H9 (cell line): ENCODE data around the gene PRR35. TPM values are rescaled to one million over a fixed set of nuclear protein-coding genes. Genes with fewer than 3 reads are reported as not detected.

Experiments
- DNase-seq: peaks from one replicate; pipeline ENCODE4 v3.0.0-alpha.2; 2017
- H2AFZ ChIP-seq: one replicate; pipeline ENCODE4 v1.6.1; 2013; ENCODE audit warnings: mild to moderate bottlenecking, low read length, control low read depth, moderate library complexity
- H2AK5ac ChIP-seq: 2 replicates; pipeline ENCODE4 v1.6.1; 2013; ENCODE audit warnings: low read length, control low read depth, mixed read lengths; ENCODE audit not compliant: insufficient read length
- H2BK120ac ChIP-seq: one replicate; pipeline ENCODE4 v1.6.1; 2013; ENCODE audit warnings: low read depth, mild to moderate bottlenecking, low read length, control low read depth, inconsistent platforms; ENCODE audit not compliant: poor library complexity, severe bottlenecking
- H2BK12ac ChIP-seq: 2 replicates; pipeline ENCODE4 v1.6.1; 2013; ENCODE audit warnings: low read length, control low read depth, mixed read lengths, low read depth; ENCODE audit not compliant: insufficient read length
- H2BK15ac ChIP-seq: 2 replicates; pipeline ENCODE4 v1.6.1; 2013; ENCODE audit warnings: low read depth, low read length, control low read depth
- H2BK20ac ChIP-seq: one replicate; pipeline ENCODE4 v1.6.1; 2013; ENCODE audit warnings: low read depth, mild to moderate bottlenecking, low read length, control low read depth, inconsistent platforms; ENCODE audit not compliant: poor library complexity, severe bottlenecking
- H2BK5ac ChIP-seq: 2 replicates; pipeline ENCODE4 v1.6.1; 2013; ENCODE audit warnings: low read length, control low read depth, mixed read lengths; ENCODE audit not compliant: insufficient read length
- H3K14ac ChIP-seq: 2 replicates; pipeline ENCODE4 v1.6.1; 2013; ENCODE audit warnings: low read length, control low read depth; ENCODE audit not compliant: insufficient read depth
- H3K18ac ChIP-seq: 2 replicates; pipeline ENCODE4 v1.6.1; 2013; ENCODE audit warnings: low read depth, mild to moderate bottlenecking, mixed read lengths, low read length, control low read depth; ENCODE audit not compliant: insufficient read length
- H3K23ac ChIP-seq: 2 replicates; pipeline ENCODE4 v1.6.1; 2013; ENCODE audit warnings: low read length, control low read depth, mixed read lengths, low read depth; ENCODE audit not compliant: insufficient read length
- H3K23me2 ChIP-seq: 2 replicates; pipeline ENCODE4 v1.6.1; 2013; ENCODE audit warnings: low read depth, mild to moderate bottlenecking, mixed read lengths, low read length, control low read depth; ENCODE audit not compliant: insufficient read length, poor library complexity, severe bottlenecking
- H3K27ac ChIP-seq: 2 replicates; pipeline ENCODE4 v1.5.1; 2013; ENCODE audit warnings: low read length, control low read depth, mixed read lengths, low read depth; ENCODE audit not compliant: insufficient read length
- H3K27me3 ChIP-seq: 2 replicates; pipeline ENCODE4 v1.6.1; 2013; ENCODE audit warnings: low read length, control low read depth, inconsistent platforms; ENCODE audit not compliant: insufficient read depth
- H3K4ac ChIP-seq: 2 replicates; pipeline ENCODE4 v1.6.1; 2013; ENCODE audit warnings: low read depth, mild to moderate bottlenecking, control low read depth, inconsistent platforms, low read length, moderate library complexity
- H3K4me1 ChIP-seq: 2 replicates; pipeline ENCODE4 v1.6.1; 2013; ENCODE audit warnings: low read length, control low read depth, inconsistent platforms; ENCODE audit not compliant: insufficient read depth
- H3K4me2 ChIP-seq: 2 replicates; pipeline ENCODE4 v1.6.1; 2013; ENCODE audit warnings: low read length, control low read depth, mixed read lengths; ENCODE audit not compliant: insufficient read length, insufficient read depth
- H3K56ac ChIP-seq: 2 replicates; pipeline ENCODE4 v1.6.1; 2013; ENCODE audit warnings: low read depth, mild to moderate bottlenecking, mixed read lengths, low read length, control low read depth; ENCODE audit not compliant: insufficient read length
- H3K79me1 ChIP-seq: 2 replicates; pipeline ENCODE4 v1.6.1; 2013; ENCODE audit warnings: low read depth, mild to moderate bottlenecking, moderate library complexity, low read length, control low read depth, inconsistent platforms; ENCODE audit not compliant: insufficient read depth, poor library complexity, severe bottlenecking
- H3K79me2 ChIP-seq: 2 replicates; pipeline ENCODE4 v1.6.1; 2013; ENCODE audit warnings: low read length, control low read depth, inconsistent platforms; ENCODE audit not compliant: insufficient read depth
- H3K9ac ChIP-seq: 2 replicates; pipeline ENCODE4 v1.6.1; 2013; ENCODE audit warnings: low read length, control low read depth, mixed read lengths; ENCODE audit not compliant: insufficient read length; ENCODE audit errors: extremely low read depth
- H3K9me3 ChIP-seq: one replicate; pipeline ENCODE4 v1.6.1; 2013; ENCODE audit warnings: low read depth, low read length, inconsistent platforms; ENCODE audit not compliant: control insufficient read depth
- H3T11ph ChIP-seq: one replicate; pipeline ENCODE4 v1.6.1; 2013; ENCODE audit warnings: mild to moderate bottlenecking, low read length, control low read depth, inconsistent platforms
- H4K20me1 ChIP-seq: one replicate; pipeline ENCODE4 v1.6.1; 2013; ENCODE audit not compliant: control insufficient read depth, insufficient read length, insufficient read depth
- H4K5ac ChIP-seq: 2 replicates; pipeline ENCODE4 v1.6.1; 2013; ENCODE audit warnings: low read depth, mild to moderate bottlenecking, mixed read lengths, low read length, control low read depth; ENCODE audit not compliant: insufficient read length
- H4K8ac ChIP-seq: replicated peaks from 2 replicates; pipeline ENCODE4 v1.6.1; 2013; ENCODE audit warnings: low read length, control low read depth, mixed read lengths, low read depth; ENCODE audit not compliant: insufficient read length
- H4K91ac ChIP-seq: 2 replicates; pipeline ENCODE4 v1.6.1; 2013; ENCODE audit warnings: low read depth, mild to moderate bottlenecking, moderate library complexity, mixed read lengths, low read length, control low read depth; ENCODE audit not compliant: insufficient read length
- H3K27ac Mint-ChIP-seq, 3 experiments: 2 replicates in 2 of 3; 3 replicates in 1 of 3; pipeline ENCODE4 v1.8.0; 2020 to 2021; ENCODE audit warnings: mixed read lengths in 3 of 3, mild to moderate bottlenecking in 1 of 3, moderate library complexity in 1 of 3
- H3K27me3 Mint-ChIP-seq: 2 replicates; pipeline ENCODE4 v1.8.0; 2021; ENCODE audit warnings: low read depth, mild to moderate bottlenecking, moderate library complexity, mixed read lengths
- H3K36me3 Mint-ChIP-seq, 3 experiments: 2 replicates in 2 of 3; 3 replicates in 1 of 3; pipeline ENCODE4 v1.8.0; 2020 to 2021; ENCODE audit warnings: low read depth in 3 of 3, mixed read lengths in 3 of 3; ENCODE audit not compliant: insufficient read depth in 1 of 3
- H3K4me1 Mint-ChIP-seq, 2 experiments: 2 replicates each; pipeline ENCODE4 v1.8.0; 2020; ENCODE audit warnings: mixed read lengths in 2 of 2
- H3K4me3 Mint-ChIP-seq, 2 experiments: 2 replicates in 1 of 2; 3 replicates in 1 of 2; pipeline ENCODE4 v1.8.0; 2020 to 2021; ENCODE audit warnings: mild to moderate bottlenecking in 2 of 2, mixed read lengths in 2 of 2, moderate library complexity in 1 of 2
- H3K9me3 Mint-ChIP-seq, 2 experiments: 2 replicates in 1 of 2; 3 replicates in 1 of 2; pipeline ENCODE4 v1.8.0; 2020; ENCODE audit warnings: mild to moderate bottlenecking in 2 of 2, mixed read lengths in 2 of 2, moderate library complexity in 1 of 2
- WGBS: extraction: QIAGEN DNeasy Blood & Tissue Kit; methylation state at CpG from one replicate; pipeline ENCODE4 v1.1.7; 2013; ENCODE audit warnings: missing lambda C conversion rate, low lambda C conversion rate, mixed read lengths; ENCODE audit not compliant: insufficient read length; ENCODE audit errors: extremely low coverage; 5-methylcytosine and 5-hydroxymethylcytosine counted together
- total RNA-seq: library from RNA; stranded (reverse); gene quantifications from 2 replicates; pipeline ENCODE4 v1.2.1, GENCODE V29; 2021
- TF ChIP-seq, protein P1 (sequence below): fragments of 200-600 bp; sonication (generic); conservative IDR thresholded peaks from 3 replicates; pipeline ENCODE4 v1.8.0; 2021; ENCODE audit warnings: antibody characterized with exemption, mild to moderate bottlenecking

PRR35 gene
- total RNA-seq, 1 experiment from 2014 or later: 0.33 TPM

DNA sequence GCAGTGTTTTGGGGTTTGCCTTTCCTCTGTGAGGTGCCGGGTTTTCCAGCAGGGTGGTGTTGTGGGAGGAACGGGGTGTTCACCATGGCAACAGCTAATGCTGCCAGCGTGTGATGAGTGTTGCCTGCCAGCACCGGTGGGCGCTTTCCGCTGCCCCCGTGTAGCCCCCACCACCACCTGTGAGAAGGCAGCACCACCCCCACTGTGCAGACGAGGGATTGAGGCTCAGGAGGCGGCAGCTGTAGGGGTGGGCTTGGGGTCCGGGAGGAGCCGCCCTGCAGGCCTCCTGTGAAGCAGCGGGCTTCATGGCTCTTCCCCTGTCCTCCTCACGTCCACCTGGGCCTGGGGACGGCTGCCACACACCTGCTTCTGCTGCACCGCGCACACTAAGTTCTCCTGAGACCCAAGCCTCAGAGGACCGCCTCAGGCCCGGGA lies 34.9 kb downstream of the PRR35 start:
- Histone ChIP-seq H2BK20ac (no peak overlapping the region), H3K79me1 (peaks cover 3% of the 10 kb centered on the region), H3K18ac (no peak overlapping the region), H3K9me3 (no peaks in the 10 kb centered on the region), H3T11ph (no peak overlapping the region), H3K9ac (no peak overlapping the region), H2AFZ (no peak overlapping the region), H3K79me2 (no peaks in the 10 kb centered on the region; the same call in 1 of the 2 replicates), H2BK5ac (no peak overlapping the region), H3K56ac (no peak overlapping the region), H2BK120ac (no peak overlapping the region), H3K27ac (no peak overlapping the region), H4K91ac (no peak overlapping the region), H3K14ac (no peak overlapping the region), H3K23me2 (no peaks in the 10 kb centered on the region), H2BK12ac (no peak overlapping the region), H3K4ac (no peak overlapping the region), H3K4me1 (no peaks in the 10 kb centered on the region), H2BK15ac (no peak overlapping the region), H4K20me1 (no peaks in the 10 kb centered on the region), H3K23ac (no peak overlapping the region), H3K4me2 (no peak overlapping the region), H4K8ac (no peak overlapping the region), H3K27me3 (no peaks in the 10 kb centered on the region; the same call in 1 of the 2 replicates), H4K5ac (no peak overlapping the region), H2AK5ac (no peak overlapping the region)
- peaks cover 26% of the 10 kb centered on the region for H3K27me3 Mint-ChIP-seq
- no peak overlapping the region for H3K27ac Mint-ChIP-seq
- H3K4me3 Mint-ChIP-seq: no peak overlapping the region
- H3K36me3 Mint-ChIP-seq: peaks cover 9 to 28% (median 27%) of the 10 kb centered on the region in 3 experiments; a peak in 6 of 7 replicates
- TF ChIP-seq, protein P1, sequence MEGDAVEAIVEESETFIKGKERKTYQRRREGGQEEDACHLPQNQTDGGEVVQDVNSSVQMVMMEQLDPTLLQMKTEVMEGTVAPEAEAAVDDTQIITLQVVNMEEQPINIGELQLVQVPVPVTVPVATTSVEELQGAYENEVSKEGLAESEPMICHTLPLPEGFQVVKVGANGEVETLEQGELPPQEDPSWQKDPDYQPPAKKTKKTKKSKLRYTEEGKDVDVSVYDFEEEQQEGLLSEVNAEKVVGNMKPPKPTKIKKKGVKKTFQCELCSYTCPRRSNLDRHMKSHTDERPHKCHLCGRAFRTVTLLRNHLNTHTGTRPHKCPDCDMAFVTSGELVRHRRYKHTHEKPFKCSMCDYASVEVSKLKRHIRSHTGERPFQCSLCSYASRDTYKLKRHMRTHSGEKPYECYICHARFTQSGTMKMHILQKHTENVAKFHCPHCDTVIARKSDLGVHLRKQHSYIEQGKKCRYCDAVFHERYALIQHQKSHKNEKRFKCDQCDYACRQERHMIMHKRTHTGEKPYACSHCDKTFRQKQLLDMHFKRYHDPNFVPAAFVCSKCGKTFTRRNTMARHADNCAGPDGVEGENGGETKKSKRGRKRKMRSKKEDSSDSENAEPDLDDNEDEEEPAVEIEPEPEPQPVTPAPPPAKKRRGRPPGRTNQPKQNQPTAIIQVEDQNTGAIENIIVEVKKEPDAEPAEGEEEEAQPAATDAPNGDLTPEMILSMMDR: no peak
- no CpG with 5 or more reads among the region's 18 CpGs for WGBS
- peaks cover 0 to 3% of the 10 kb centered on the region in 2 experiments; a peak in 1 of 5 replicates for H3K9me3 Mint-ChIP-seq
- peaks cover 10% of the 10 kb centered on the region in 2 experiments for H3K4me1 Mint-ChIP-seq
- DNase-seq: no peak
